Measurements from ENCODE around the gene FGFR2.

DNA sequence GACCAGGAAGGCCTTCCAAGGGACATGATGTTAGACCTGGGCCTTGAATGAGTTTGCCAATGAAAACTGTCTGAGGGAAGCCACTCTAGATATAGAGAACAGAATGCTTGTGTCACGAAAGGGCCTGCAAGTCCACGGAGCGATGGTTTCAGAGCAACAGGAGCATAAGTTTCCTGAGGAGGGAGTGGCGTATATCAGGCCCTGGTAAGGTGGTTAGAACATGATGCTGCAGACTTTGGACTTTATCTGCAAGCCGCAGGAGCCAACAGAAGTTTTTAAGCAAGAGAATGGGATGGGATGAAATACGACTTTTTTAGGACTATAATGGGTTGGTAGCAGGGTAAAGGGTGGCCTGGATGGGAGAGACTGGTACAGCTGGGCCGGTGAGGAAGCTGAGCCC lies 136.0 kb downstream of the FGFR2 start:
- TF ChIP-seq EZH2 (IDR thresholded peaks at IDR 0.05) (no peak), POLR2AphosphoS5 (IDR thresholded peaks at IDR 0.05; ENCODE audit: borderline replicate concordance, low read depth, low read length) (no peak), FOXP2 (optimal IDR thresholded peaks at IDR 0.05; ENCODE audit: control extremely low read depth, extremely low read length, insufficient read depth) (no peak)

Data from SK-N-MC (cell line).